K562 (cell line): ENCODE data around the gene C21orf58. TPM values are rescaled to one million over a fixed set of nuclear protein-coding genes. Genes with fewer than 3 reads are reported as not detected.

Experiments used
- ARID3B ChIP-seq: fragments of 250-450 bp; sonication (Bioruptor Pico); IDR thresholded peaks from 2 replicates; pipeline ENCODE4 v1.4.0; 2020; ENCODE audit warnings: borderline replicate concordance
- HMGN3 ChIP-seq: IDR thresholded peaks from 2 replicates; pipeline ENCODE4 v1.6.1; 2011; ENCODE audit warnings: borderline replicate concordance, low read depth, mild to moderate bottlenecking, mixed read lengths, low read length; ENCODE audit not compliant: insufficient read length; ENCODE audit errors: extremely low read depth
- IFI16 ChIP-seq: fragments of 250-450 bp; sonication (Bioruptor Pico); IDR thresholded peaks from 2 replicates; pipeline ENCODE4 v2.1.2; 2022; ENCODE audit warnings: mild to moderate bottlenecking, inconsistent platforms
- MAFK ChIP-seq: IDR thresholded peaks from 2 replicates; pipeline ENCODE4 v1.6.1; 2011; ENCODE audit warnings: low read length, improper control_type of control experiment
- NR2C2 ChIP-seq, 2 experiments: fragments of 200-800 bp in 1 of 2; sonication (Bioruptor generic) in 1 of 2; sonication (generic) in 1 of 2; formaldehyde crosslinking in 1 of 2; IDR thresholded peaks; 2 replicates each; pipeline versions ENCODE4 v1.6.1 to v1.8.0; 2016 to 2022; ENCODE audit warnings: mild to moderate bottlenecking in 1 of 2, missing compliant biosample characterization in 1 of 2, missing genetic modification characterization in 1 of 2, missing genetic modification reagents in 1 of 2
- PURB ChIP-seq: sonication (generic); formaldehyde crosslinking; IDR thresholded peaks from 2 replicates; pipeline ENCODE4 v1.9.0; 2021; ENCODE audit warnings: low read depth, mild to moderate bottlenecking, missing genetic modification reagents
- RBBP5 ChIP-seq: fragments of 200-600 bp; sonication (generic); IDR thresholded peaks from 2 replicates; pipeline ENCODE4 v1.6.1; 2012; ENCODE audit warnings: borderline replicate concordance, mild to moderate bottlenecking, low read length, control low read depth, inconsistent platforms; ENCODE audit not compliant: insufficient read depth, poor library complexity, severe bottlenecking
- RHOXF2B ChIP-seq: fragments of 250-450 bp; sonication (Bioruptor Pico); conservative IDR thresholded peaks from 2 replicates; pipeline ENCODE4 v1.5.1; 2021
- SMAD3 ChIP-seq: fragments of 450-650 bp; formaldehyde crosslinking; conservative IDR thresholded peaks from 2 replicates; pipeline ENCODE4 v1.4.0; 2020; ENCODE audit warnings: mild to moderate bottlenecking
- TEAD2 ChIP-seq: fragments of 450-650 bp; IDR thresholded peaks from 2 replicates; pipeline ENCODE4 v1.6.1; 2016; ENCODE audit warnings: missing genetic modification characterization, control low read depth, missing compliant biosample characterization
- ZNF165 ChIP-seq: fragments of 250-450 bp; sonication (Bioruptor Pico); IDR thresholded peaks from 2 replicates; pipeline ENCODE4 v1.4.0; 2020; ENCODE audit warnings: borderline replicate concordance
- polyA plus RNA-seq, 8 experiments: library from polyadenylated mRNA; depleted of rRNA in 4 of 8; stranded (reverse) in 5 of 8; unstranded in 3 of 8; fragments of >200 nt; fragmentation: Nextera tagmentation in 2 of 8; fragmentation: Illumina TruSeq in 1 of 8; extraction: Ambion mirVana in 2 of 8; extraction: Trizol in 1 of 8; gene quantifications; 2 replicates each; pipeline versions ENCODE4 v1.2.1 to v1.2.3, GENCODE V29; 2011 to 2014; ENCODE audit warnings: inconsistent platforms in 1 of 8, missing spikeins in 1 of 8
- total RNA-seq, 7 experiments: library from RNA; depleted of rRNA in 6 of 7; stranded (reverse); fragments of >200 nt in 6 of 7; fragmentation: Illumina TruSeq in 2 of 7; extraction: Trizol in 2 of 7; gene quantifications; 2 replicates each; pipeline versions ENCODE4 v1.2.1 to v1.2.3, GENCODE V29; 2011 to 2021; ENCODE audit warnings: low replicate concordance in 1 of 7
- TF ChIP-seq, protein P1 (sequence below): sonication (generic); formaldehyde crosslinking; IDR thresholded peaks from 2 replicates; pipeline ENCODE4 v1.8.1; 2023; ENCODE audit warnings: mild to moderate bottlenecking, missing genetic modification reagents
- TF ChIP-seq, protein P2 (sequence below), 2 experiments: fragments of 450-650 bp in 1 of 2; sonication (generic) in 1 of 2; formaldehyde crosslinking; conservative IDR thresholded peaks; 2 replicates each; pipeline versions ENCODE4 v1.4.0 to v1.8.1; 2020 to 2022; ENCODE audit warnings: mild to moderate bottlenecking in 1 of 2, missing genetic modification reagents in 1 of 2
- TF ChIP-seq, protein P3 (sequence below): sonication (generic); formaldehyde crosslinking; IDR thresholded peaks from 2 replicates; pipeline ENCODE4 v1.8.0; 2022; ENCODE audit warnings: missing genetic modification reagents, mild to moderate bottlenecking, moderate library complexity, borderline replicate concordance
- TF ChIP-seq, protein P4 (sequence below): fragments of 450-650 bp; conservative IDR thresholded peaks from 2 replicates; pipeline ENCODE4 v1.6.1; 2016; ENCODE audit warnings: missing genetic modification characterization, low read depth, mild to moderate bottlenecking, control low read depth, missing compliant biosample characterization

C21orf58 gene
- total and polyA plus RNA-seq, 9 of the 15 experiments (the other 6 are each of a cell fraction or from before 2014, with no cell fraction given), result 1.2 to 30.5 (median 12.4) TPM

DNA sequence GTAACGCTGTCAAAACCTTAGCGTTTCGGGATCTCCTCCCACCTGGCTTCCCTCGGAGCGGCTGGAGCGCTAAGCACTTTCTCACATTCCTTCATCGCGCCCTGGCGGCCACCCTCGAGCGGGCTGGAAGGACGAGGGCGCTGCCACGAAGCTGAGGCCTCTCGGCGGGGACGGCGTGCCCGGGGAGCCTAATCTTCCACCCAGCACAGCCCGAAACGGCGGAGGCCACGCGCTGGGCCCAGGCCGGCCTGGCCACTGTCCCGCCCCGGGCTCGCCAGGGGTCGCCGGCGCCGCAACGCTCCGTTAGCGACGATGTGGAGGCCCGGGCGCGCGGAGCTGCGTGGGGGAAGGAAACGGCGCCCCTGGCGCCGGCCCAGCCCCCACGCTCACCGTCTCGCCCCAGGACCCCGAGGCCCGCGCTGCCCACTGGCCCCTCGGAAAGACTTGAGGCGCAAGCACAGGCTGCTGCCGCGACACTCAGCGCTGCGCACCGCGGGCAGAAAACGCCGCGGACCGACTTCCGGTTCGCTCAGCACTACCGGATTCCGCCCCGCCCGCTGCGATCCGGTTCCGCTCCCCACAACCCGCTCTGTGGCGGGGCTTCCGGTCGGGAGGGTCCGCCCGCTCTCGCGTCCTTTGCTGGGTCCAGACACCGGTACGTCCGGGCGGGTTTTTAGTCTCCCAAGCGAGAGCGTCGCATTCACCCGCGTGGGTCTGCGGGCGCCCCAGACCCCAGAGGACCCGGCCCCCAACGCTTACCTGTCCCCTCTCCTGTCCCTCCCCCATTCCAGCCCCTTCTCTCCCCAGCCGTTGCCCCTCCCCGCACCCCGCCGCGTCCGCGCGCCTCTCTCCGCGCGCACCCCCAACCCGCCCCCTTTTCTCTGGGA, 37.7 kb downstream of the C21orf58 start, which contains the start of gene YBEY (continued):
- TF ChIP-seq ARID3B (CRISPR knock-in tag) (0 out of 2 replicates have a peak, but pooled peaks have one; percentile 47), TEAD2 (tag) (0 out of 2 replicates have a peak, but pooled peaks have one; percentile 18), RHOXF2B (no peak), HMGN3 (peak; percentile 96), RBBP5 (peak; percentile 100), PURB (CRISPR knock-in tag) (no peak), SMAD3 (CRISPR knock-in tag) (0 out of 2 replicates have a peak, but pooled peaks have one; percentile 32), NR2C2 (CRISPR knock-in tag; IDR thresholded peaks at IDR 0.05) (peak; percentile 75; the same call in 1 of the 2 replicates), NR2C2 (tag; IDR thresholded peaks at IDR 0.05) (peak; percentile 91), IFI16 (CRISPR knock-in tag) (no peak), MAFK (0 out of 2 replicates have a peak, but pooled peaks have one; percentile 15), ZNF165 (no peak)
- TF ChIP-seq, protein P1, sequence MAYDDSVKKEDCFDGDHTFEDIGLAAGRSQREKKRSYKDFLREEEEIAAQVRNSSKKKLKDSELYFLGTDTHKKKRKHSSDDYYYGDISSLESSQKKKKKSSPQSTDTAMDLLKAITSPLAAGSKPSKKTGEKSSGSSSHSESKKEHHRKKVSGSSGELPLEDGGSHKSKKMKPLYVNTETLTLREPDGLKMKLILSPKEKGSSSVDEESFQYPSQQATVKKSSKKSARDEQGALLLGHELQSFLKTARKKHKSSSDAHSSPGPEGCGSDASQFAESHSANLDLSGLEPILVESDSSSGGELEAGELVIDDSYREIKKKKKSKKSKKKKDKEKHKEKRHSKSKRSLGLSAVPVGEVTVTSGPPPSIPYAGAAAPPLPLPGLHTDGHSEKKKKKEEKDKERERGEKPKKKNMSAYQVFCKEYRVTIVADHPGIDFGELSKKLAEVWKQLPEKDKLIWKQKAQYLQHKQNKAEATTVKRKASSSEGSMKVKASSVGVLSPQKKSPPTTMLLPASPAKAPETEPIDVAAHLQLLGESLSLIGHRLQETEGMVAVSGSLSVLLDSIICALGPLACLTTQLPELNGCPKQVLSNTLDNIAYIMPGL (CRISPR knock-in tag), result peak; percentile 64; the same call in 1 of the 2 replicates
- TF ChIP-seq, protein P2, sequence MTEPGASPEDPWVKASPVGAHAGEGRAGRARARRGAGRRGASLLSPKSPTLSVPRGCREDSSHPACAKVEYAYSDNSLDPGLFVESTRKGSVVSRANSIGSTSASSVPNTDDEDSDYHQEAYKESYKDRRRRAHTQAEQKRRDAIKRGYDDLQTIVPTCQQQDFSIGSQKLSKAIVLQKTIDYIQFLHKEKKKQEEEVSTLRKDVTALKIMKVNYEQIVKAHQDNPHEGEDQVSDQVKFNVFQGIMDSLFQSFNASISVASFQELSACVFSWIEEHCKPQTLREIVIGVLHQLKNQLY (CRISPR knock-in tag; conservative IDR thresholded peaks at IDR 0.05), result no peak
- TF ChIP-seq, protein P3, sequence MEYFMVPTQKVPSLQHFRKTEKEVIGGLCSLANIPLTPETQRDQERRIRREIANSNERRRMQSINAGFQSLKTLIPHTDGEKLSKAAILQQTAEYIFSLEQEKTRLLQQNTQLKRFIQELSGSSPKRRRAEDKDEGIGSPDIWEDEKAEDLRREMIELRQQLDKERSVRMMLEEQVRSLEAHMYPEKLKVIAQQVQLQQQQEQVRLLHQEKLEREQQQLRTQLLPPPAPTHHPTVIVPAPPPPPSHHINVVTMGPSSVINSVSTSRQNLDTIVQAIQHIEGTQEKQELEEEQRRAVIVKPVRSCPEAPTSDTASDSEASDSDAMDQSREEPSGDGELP (CRISPR knock-in tag), result peak; percentile 79
- TF ChIP-seq, protein P4, sequence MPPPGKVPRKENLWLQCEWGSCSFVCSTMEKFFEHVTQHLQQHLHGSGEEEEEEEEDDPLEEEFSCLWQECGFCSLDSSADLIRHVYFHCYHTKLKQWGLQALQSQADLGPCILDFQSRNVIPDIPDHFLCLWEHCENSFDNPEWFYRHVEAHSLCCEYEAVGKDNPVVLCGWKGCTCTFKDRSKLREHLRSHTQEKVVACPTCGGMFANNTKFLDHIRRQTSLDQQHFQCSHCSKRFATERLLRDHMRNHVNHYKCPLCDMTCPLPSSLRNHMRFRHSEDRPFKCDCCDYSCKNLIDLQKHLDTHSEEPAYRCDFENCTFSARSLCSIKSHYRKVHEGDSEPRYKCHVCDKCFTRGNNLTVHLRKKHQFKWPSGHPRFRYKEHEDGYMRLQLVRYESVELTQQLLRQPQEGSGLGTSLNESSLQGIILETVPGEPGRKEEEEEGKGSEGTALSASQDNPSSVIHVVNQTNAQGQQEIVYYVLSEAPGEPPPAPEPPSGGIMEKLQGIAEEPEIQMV (tag), result 0 out of 2 replicates have a peak, but pooled peaks have one; percentile 16
